Uterus (tissue), 4 donors: ENCODE measurements around the gene TBCD. TPM values are rescaled to one million over a fixed set of nuclear protein-coding genes. Genes with fewer than 3 reads are reported as not detected.

Experiments used
- DNase-seq, 2 donors: peaks; one replicate each; pipeline ENCODE4 v3.0.0-alpha.2; 2019 to 2020
- H3K27ac ChIP-seq, 2 donors: fragments of 200-600 bp; sonication (generic); 1 replicate in 1 of 2; 2 replicates in 1 of 2; pipeline ENCODE4 v1.5.1; 2016 to 2018
- H3K27me3 ChIP-seq, 2 donors: fragments of 200-600 bp; sonication (generic); one replicate each; pipeline ENCODE4 v1.5.1; 2018 to 2019; ENCODE audit warnings: control low read depth in 1 of 2
- H3K36me3 ChIP-seq, 2 donors: fragments of 200-600 bp; sonication (generic); one replicate each; pipeline ENCODE4 v1.5.1; 2019; ENCODE audit warnings: control low read depth in 1 of 2
- H3K4me1 ChIP-seq, 2 donors: fragments of 200-600 bp; sonication (generic); one replicate each; pipeline ENCODE4 v1.5.1; 2018 to 2019; ENCODE audit warnings: control low read depth in 1 of 2
- H3K4me3 ChIP-seq, 2 donors: fragments of 200-600 bp; sonication (generic); 1 replicate in 1 of 2; 2 replicates in 1 of 2; pipeline ENCODE4 v1.5.1; 2018 to 2019; ENCODE audit warnings: mild to moderate bottlenecking in 1 of 2
- H3K9me3 ChIP-seq, 2 donors: fragments of 200-600 bp; sonication (generic); one replicate each; pipeline ENCODE4 v1.5.1; 2019; ENCODE audit warnings: control low read depth in 1 of 2
- POLR2A ChIP-seq, 2 donors: fragments of 450-650 bp; IDR thresholded peaks; one replicate each; pipeline ENCODE4 v1.6.1; 2016; ENCODE audit warnings: antibody characterized with exemption in 2 of 2, mild to moderate bottlenecking in 1 of 2, moderate library complexity in 1 of 2
- intact Hi-C: fragments of 100-400 bp; cut with DNase I; formaldehyde crosslinking; loops from one replicate; pipeline ENCODE4 v1.15.1; 2023; ENCODE audit warnings: low total_unique reads
- total RNA-seq, 4 donors: library from RNA; depleted of rRNA in 3 of 4; stranded (reverse); fragments of >200 nt in 3 of 4; gene quantifications; one replicate each; pipeline versions ENCODE4 v1.1.0 to v1.2.4, GENCODE V29; 2014 to 2023
- TF ChIP-seq, protein P1 (sequence below), 4 experiments: fragments of 200-600 bp in 2 of 4; fragments of 450-650 bp in 2 of 4; sonication (generic) in 2 of 4; IDR thresholded peaks; one replicate each; pipeline ENCODE4 v1.5.1; 2016 to 2019; ENCODE audit warnings: antibody characterized with exemption in 4 of 4, mild to moderate bottlenecking in 2 of 4, moderate library complexity in 1 of 4
- donor health status: DM: yes; HTN: yes; CAD: no.

The TBCD gene
- total RNA-seq, 4 donors from 2014 or later: 35.9 to 142 (median 61.3) TPM

DNA sequence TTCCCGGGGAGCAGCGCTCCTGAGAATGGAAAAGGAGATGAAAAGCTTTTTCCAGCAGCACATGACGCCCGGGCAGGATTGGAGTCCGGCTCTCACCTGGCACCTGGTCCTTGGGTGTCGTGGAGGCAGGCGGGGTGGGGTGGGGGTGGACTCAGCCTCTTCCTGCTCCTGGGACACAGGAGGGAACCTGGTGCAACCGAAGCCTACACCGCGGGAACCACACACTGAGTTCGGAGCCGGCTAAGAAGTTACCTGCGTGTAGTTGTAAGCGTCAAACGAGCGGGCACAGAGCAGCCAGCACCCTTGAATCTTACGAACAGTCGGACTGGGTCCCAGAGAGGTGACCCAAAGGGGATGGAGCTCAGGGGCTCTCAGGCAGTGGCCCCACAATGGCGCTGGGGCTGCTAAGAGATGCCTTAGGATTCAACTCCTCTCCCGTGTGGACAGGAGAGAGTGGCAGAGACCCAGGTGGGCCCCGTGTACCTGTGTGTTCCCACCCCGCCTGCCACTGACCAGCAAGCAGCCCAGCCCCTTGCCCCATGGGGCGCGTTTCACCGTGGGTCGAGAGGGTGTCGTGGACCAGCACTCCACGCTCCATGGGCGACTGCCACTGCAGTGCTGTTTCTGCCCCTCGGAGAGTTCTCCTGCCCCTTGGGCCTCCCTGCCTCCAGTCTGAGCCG is 221.7 kb downstream of the TBCD start:
- no peaks in the 10 kb centered on the region for H3K27me3 ChIP-seq
- H3K4me3 ChIP-seq: no peak overlapping the region
- H3K27ac ChIP-seq: no peak overlapping the region
- no peaks in the 10 kb centered on the region for H3K9me3 ChIP-seq
- no peak for TF ChIP-seq POLR2A (IDR thresholded peaks at IDR 0.05)
- TF ChIP-seq, protein P1, sequence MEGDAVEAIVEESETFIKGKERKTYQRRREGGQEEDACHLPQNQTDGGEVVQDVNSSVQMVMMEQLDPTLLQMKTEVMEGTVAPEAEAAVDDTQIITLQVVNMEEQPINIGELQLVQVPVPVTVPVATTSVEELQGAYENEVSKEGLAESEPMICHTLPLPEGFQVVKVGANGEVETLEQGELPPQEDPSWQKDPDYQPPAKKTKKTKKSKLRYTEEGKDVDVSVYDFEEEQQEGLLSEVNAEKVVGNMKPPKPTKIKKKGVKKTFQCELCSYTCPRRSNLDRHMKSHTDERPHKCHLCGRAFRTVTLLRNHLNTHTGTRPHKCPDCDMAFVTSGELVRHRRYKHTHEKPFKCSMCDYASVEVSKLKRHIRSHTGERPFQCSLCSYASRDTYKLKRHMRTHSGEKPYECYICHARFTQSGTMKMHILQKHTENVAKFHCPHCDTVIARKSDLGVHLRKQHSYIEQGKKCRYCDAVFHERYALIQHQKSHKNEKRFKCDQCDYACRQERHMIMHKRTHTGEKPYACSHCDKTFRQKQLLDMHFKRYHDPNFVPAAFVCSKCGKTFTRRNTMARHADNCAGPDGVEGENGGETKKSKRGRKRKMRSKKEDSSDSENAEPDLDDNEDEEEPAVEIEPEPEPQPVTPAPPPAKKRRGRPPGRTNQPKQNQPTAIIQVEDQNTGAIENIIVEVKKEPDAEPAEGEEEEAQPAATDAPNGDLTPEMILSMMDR (IDR thresholded peaks at IDR 0.05): no peak
- no peak for DNase-seq
- H3K36me3 ChIP-seq: no peaks in the 10 kb centered on the region
- intact Hi-C loops: no loop called here
- no peaks in the 10 kb centered on the region for H3K4me1 ChIP-seq

- DNase-seq: no peak
- TF ChIP-seq POLR2A (IDR thresholded peaks at IDR 0.05): no peak
- TF ChIP-seq, protein P1 (IDR thresholded peaks at IDR 0.05): no peak
Measured at GRCh38 chr17:82974136-82974952, 222.5 kb downstream of the TBCD start.

GRCh38 chr17:82976982-82977488 is 225.2 kb downstream of the TBCD start:
- no peak for DNase-seq
- H3K4me1 ChIP-seq: no peaks in the 10 kb centered on the region
- H3K27ac ChIP-seq: no peak overlapping the region
- no peaks in the 10 kb centered on the region for H3K36me3 ChIP-seq
- H3K4me3 ChIP-seq: no peak overlapping the region
- intact Hi-C loops: no loop called here
- no peaks in the 10 kb centered on the region for H3K9me3 ChIP-seq
- no peak for TF ChIP-seq POLR2A (IDR thresholded peaks at IDR 0.05)
- H3K27me3 ChIP-seq: no peaks in the 10 kb centered on the region

More at GRCh38 chr17:82974136-82974952, 222.5 kb downstream of the TBCD start:
- no peak overlapping the region for H3K4me3 ChIP-seq
- intact Hi-C loops: no loop called here
- H3K27ac ChIP-seq: no peak overlapping the region
- no peaks in the 10 kb centered on the region for H3K27me3 ChIP-seq
- H3K36me3 ChIP-seq: no peaks in the 10 kb centered on the region
- no peaks in the 10 kb centered on the region for H3K4me1 ChIP-seq
- no peaks in the 10 kb centered on the region for H3K9me3 ChIP-seq

DNA sequence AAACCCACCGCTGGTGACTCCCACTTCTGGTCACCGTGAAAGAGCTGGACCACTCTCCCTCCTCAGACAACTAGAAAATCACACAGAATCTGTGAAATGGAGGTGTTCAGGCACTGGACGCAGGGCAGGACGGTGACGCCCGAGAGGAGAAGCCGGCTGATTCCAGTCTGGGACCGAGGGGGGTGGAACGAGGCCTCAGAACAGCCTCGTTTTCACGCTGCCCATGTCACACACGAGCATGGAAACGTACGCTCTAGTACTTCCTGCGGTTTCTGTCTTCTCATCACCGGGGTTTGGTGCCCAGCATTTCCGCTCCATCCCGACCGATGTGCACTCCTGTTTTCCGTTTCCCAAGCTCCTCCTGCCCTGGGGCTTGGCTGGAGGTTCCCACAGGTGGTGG is 225.7 kb downstream of the TBCD start:
- intact Hi-C loops: no loop called here

GRCh38 chr17:82978765-82979349 is 227.0 kb downstream of the TBCD start:
- TF ChIP-seq POLR2A (IDR thresholded peaks at IDR 0.05): no peak
- TF ChIP-seq, protein P1 (IDR thresholded peaks at IDR 0.05): no peak
- DNase-seq: no peak
- Histone ChIP-seq H3K36me3 (no peaks in the 10 kb centered on the region), H3K27me3 (no peaks in the 10 kb centered on the region), H3K27ac (no peak overlapping the region), H3K4me3 (no peak overlapping the region), H3K9me3 (no peaks in the 10 kb centered on the region), H3K4me1 (no peaks in the 10 kb centered on the region)
- intact Hi-C loops: no loop called here

More for the DNA sequence above, 225.7 kb downstream of the TBCD start:
- Histone ChIP-seq H3K9me3 (no peaks in the 10 kb centered on the region), H3K27me3 (no peaks in the 10 kb centered on the region), H3K4me3 (no peak overlapping the region), H3K36me3 (no peaks in the 10 kb centered on the region), H3K27ac (no peak overlapping the region), H3K4me1 (no peaks in the 10 kb centered on the region)
- no peak for DNase-seq
- TF ChIP-seq, protein P1 (IDR thresholded peaks at IDR 0.05): no peak
- no peak for TF ChIP-seq POLR2A (IDR thresholded peaks at IDR 0.05)
